Measurements from ENCODE around the gene SMKR1. TPM values are rescaled to one million over a fixed set of nuclear protein-coding genes. Genes with fewer than 3 reads are reported as not detected.

Gene SMKR1
- total and polyA plus RNA-seq, 8 donors = 0.46 to 4.5 (median 1.1) TPM

DNA sequence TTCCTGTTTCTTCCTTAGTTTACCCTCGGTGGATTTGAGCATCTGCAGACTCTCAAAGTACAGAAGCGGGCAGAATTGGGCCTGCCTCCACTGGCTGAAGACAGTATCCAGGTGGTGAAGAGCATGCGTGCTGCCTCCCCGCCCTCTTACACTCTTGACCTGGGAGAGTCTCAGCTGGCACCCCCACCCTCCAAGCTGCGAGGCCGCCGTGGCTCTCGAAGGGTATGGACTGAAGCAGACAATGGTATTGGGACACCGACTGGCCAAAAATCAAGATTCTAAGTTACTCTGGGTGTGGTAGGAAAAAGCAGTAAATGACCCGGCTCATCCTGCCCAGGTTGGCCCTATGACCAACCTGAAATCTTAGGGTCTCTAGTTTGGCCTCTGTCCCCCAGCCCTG, 45.9 kb upstream of the SMKR1 start:
- no peaks in the 10 kb centered on the region for H3K9me3 ChIP-seq
- DNase-seq (peak in 1 of 6 donors; percentile 37), ATAC-seq (no peak), FAIRE-seq (no peak)
- TF ChIP-seq, protein P1, sequence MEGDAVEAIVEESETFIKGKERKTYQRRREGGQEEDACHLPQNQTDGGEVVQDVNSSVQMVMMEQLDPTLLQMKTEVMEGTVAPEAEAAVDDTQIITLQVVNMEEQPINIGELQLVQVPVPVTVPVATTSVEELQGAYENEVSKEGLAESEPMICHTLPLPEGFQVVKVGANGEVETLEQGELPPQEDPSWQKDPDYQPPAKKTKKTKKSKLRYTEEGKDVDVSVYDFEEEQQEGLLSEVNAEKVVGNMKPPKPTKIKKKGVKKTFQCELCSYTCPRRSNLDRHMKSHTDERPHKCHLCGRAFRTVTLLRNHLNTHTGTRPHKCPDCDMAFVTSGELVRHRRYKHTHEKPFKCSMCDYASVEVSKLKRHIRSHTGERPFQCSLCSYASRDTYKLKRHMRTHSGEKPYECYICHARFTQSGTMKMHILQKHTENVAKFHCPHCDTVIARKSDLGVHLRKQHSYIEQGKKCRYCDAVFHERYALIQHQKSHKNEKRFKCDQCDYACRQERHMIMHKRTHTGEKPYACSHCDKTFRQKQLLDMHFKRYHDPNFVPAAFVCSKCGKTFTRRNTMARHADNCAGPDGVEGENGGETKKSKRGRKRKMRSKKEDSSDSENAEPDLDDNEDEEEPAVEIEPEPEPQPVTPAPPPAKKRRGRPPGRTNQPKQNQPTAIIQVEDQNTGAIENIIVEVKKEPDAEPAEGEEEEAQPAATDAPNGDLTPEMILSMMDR (IDR thresholded peaks at IDR 0.05) = no peak
- H3K36me3 ChIP-seq = no peaks in the 10 kb centered on the region
- H3K4me1 ChIP-seq = peaks cover 0 to 15% (median 5%) of the 10 kb centered on the region in 3 donors
- no peak overlapping the region for H3K27ac ChIP-seq
- intact Hi-C loops (cut with DNase I) = no loop called here
- 93 to 96% methylated on average over 10 of the region's 10 CpGs for WGBS, 2 donors
- no peaks in the 10 kb centered on the region for H3K27me3 ChIP-seq
- no peak overlapping the region for H3K4me3 ChIP-seq

DNA sequence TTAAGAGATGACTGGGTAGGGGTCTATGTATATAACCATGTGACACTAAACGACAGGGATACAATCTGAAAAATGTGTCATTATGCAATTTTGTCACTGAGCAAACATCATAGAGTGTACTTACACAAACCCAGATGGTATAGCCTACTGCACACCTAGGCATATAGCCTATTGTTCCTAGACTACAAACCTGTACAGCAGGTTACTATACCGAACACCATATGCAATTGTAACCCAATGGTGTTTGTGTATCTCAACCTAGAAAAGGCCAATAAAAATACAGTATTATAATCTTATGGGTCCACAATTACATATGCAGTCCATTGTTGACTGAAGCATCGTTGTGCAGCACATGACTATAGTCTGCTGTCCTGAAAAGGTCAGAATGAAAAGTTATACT, 45.2 kb upstream of the SMKR1 start:
- Histone ChIP-seq H3K4me3 (no peak overlapping the region), H3K9me3 (no peaks in the 10 kb centered on the region), H3K36me3 (no peaks in the 10 kb centered on the region), H3K4me1 (peaks cover 0 to 13% (median 5%) of the 10 kb centered on the region in 3 donors), H3K27me3 (no peaks in the 10 kb centered on the region), H3K27ac (no peak overlapping the region)
- WGBS, 2 donors = 77 to 79% methylated on average over 3 of the region's 3 CpGs
- ATAC-seq = no peak
- DNase-seq = no peak
- intact Hi-C loops (cut with DNase I) = no loop called here
- TF ChIP-seq, protein P1 (IDR thresholded peaks at IDR 0.05) = no peak
- no peak for FAIRE-seq

DNA sequence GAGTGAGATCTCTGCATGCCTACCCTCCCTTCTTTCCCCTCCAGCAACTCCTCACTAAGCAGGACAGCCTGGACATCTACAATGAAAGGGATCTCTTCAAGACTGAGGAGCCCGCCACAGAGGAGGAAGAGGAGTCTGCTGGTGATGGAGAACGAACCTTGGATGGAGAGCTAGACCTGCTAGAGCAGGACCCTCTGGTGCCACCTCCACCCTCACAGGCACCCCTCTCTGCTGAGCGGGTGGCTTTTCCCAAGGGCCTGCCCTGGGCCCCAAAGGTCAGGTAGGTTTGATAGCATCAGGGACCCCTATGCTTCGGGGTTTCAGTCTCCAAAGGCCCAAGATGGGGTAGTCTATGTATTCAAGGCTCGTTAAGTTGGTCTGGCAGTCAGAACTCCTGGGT, 44.2 kb upstream of the SMKR1 start:
- Histone ChIP-seq H3K4me3 (no peak overlapping the region), H3K27me3 (no peaks in the 10 kb centered on the region), H3K4me1 (peaks cover 0 to 10% (median 4%) of the 10 kb centered on the region in 3 donors), H3K9me3 (no peaks in the 10 kb centered on the region), H3K27ac (no peak overlapping the region), H3K36me3 (no peaks in the 10 kb centered on the region)
- ATAC-seq (no peak), FAIRE-seq (no peak), DNase-seq (no peak)
- 94 to 95% methylated on average over 5 of the region's 5 CpGs for WGBS, 2 donors
- TF ChIP-seq, protein P1 (IDR thresholded peaks at IDR 0.05) = no peak
- intact Hi-C loops (cut with DNase I) = no loop called here

DNA sequence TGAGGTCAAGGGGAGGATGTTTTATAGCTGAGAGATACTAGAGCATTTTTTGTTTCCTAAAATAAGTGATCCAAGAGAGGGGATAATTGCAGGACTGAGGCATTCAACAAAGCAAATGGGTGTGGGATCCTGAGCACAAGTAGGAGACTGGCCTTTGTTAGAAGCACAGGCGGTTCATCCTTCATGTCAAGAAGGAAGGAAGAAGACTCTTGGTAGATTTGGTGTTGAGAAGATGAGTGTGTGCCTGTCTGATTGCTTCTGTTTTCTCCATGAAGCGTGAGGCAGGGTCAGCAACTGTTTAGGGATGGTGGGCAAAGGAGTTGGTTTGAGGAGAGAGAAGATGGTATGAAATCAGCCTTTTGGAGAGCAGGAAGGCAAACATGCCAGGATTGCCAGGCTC, 40.5 kb upstream of the SMKR1 start:
- H3K27ac ChIP-seq = no peak overlapping the region
- H3K27me3 ChIP-seq = no peaks in the 10 kb centered on the region
- no peaks in the 10 kb centered on the region for H3K36me3 ChIP-seq
- FAIRE-seq (no peak), DNase-seq (no peak), ATAC-seq (no peak)
- TF ChIP-seq, protein P1 (IDR thresholded peaks at IDR 0.05) = no peak
- no peaks in the 10 kb centered on the region for H3K4me1 ChIP-seq
- no peaks in the 10 kb centered on the region for H3K9me3 ChIP-seq
- no peak overlapping the region for H3K4me3 ChIP-seq
- intact Hi-C loops (cut with DNase I) = loop anchor here in 1 of 3 donors (10.0 kb wide), 1 partner anchor 97 kb away; no protein-coding TSS in a partner anchor
- WGBS, 2 donors = 95 to 100% methylated on average over 2 of the region's 2 CpGs

DNA sequence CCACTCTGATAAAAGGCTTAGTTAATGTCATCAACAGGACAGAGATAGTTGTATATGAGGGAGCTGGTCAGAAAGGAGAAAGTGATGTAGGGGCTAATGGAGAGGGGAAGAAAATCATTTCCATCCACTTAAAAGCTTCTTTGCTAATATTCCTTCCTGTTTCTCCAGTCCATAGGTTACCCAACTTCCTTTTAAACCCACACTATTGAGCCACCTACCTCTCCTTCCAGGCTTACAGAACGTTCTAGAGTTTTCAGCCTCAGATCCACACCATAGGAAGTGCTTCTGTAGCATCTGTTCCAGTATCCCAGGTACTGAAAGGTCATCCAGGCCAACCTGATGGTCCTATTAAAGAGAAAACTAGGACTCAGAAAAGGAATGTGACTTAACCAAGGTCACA, 39.9 kb upstream of the SMKR1 start:
- intact Hi-C loops (cut with DNase I) = loop anchor here in 1 of 3 donors (10.0 kb wide), 1 partner anchor 98 kb away; no protein-coding TSS in a partner anchor
- no peak for ATAC-seq
- TF ChIP-seq, protein P1 (IDR thresholded peaks at IDR 0.05) = no peak
- Histone ChIP-seq H3K4me1 (no peaks in the 10 kb centered on the region), H3K4me3 (no peak overlapping the region), H3K27ac (no peak overlapping the region), H3K27me3 (no peaks in the 10 kb centered on the region), H3K36me3 (no peaks in the 10 kb centered on the region), H3K9me3 (no peaks in the 10 kb centered on the region)
- no peak for DNase-seq
- WGBS, 2 donors = 63 to 81% methylated on average over 1 of the region's 1 CpG
- no peak for FAIRE-seq
